IMR-90 (cell line): ENCODE measurements around the gene GOLGA3. TPM values are rescaled to one million over a fixed set of nuclear protein-coding genes. Genes with fewer than 3 reads are reported as not detected.

Source experiments
- ATAC-seq: fragments of 200-7000 bp; cut with Tn5 transposase; 2 replicates; pipeline ENCODE4 v1.9.1; 2020; ENCODE audit warnings: low read depth, mild to moderate bottlenecking, moderate library complexity
- BruUV-seq: library from RNA; stranded (reverse); fragments of 400-500 nt; replicated peaks from 2 replicates; lab custom pipeline; 2021; lab: Mats Ljungman, UMichigan
- CTCF ChIA-PET: fragments of 300-600 bp; formaldehyde crosslinking; extraction: SDS; loops from one replicate; lab custom pipeline; 2021; ENCODE audit warnings: antibody characterized with exemption; lab: Yijun Ruan, JAX
- POLR2A ChIA-PET: fragments of 300-600 bp; sonication (Branson Sonifier 250); formaldehyde crosslinking; loops from one replicate; lab custom pipeline; 2022; ENCODE audit warnings: antibody characterized with exemption; ENCODE audit not compliant: unreplicated experiment; lab: Charles Lee
- DNase-seq: peaks from one replicate; pipeline ENCODE4 v3.0.0; 2013
- H2AFZ ChIP-seq: replicated peaks from 2 replicates; pipeline ENCODE3; 2013; ENCODE audit warnings: low read length, mild to moderate bottlenecking; ENCODE audit not compliant: poor library complexity
- H2AK5ac ChIP-seq: 2 replicates; pipeline ENCODE4 v1.6.1; 2013; ENCODE audit warnings: low read depth, low read length, inconsistent platforms
- H2AK9ac ChIP-seq: replicated peaks from 2 replicates; pipeline ENCODE3; 2013; ENCODE audit warnings: mild to moderate bottlenecking, low read depth, low read length, moderate library complexity; ENCODE audit not compliant: poor library complexity
- H2BK120ac ChIP-seq: 2 replicates; pipeline ENCODE4 v1.6.1; 2013; ENCODE audit warnings: low read depth, low read length, inconsistent platforms
- H2BK15ac ChIP-seq: 3 replicates; pipeline ENCODE4 v1.6.1; 2013; ENCODE audit warnings: low read depth, low read length, inconsistent platforms
- H2BK20ac ChIP-seq: 2 replicates; pipeline ENCODE4 v1.6.1; 2013; ENCODE audit warnings: low read depth, mild to moderate bottlenecking, inconsistent platforms, low read length, moderate library complexity
- H2BK5ac ChIP-seq: 2 replicates; pipeline ENCODE4 v1.6.1; 2013; ENCODE audit warnings: mild to moderate bottlenecking, low read depth, low read length, inconsistent platforms; ENCODE audit not compliant: poor library complexity, severe bottlenecking
- H3K14ac ChIP-seq: replicated peaks from 2 replicates; pipeline ENCODE4 v1.6.1; 2013; ENCODE audit warnings: low read depth, low read length, inconsistent platforms
- H3K18ac ChIP-seq: 2 replicates; pipeline ENCODE4 v1.6.1; 2013; ENCODE audit warnings: low read depth, low read length, control low read depth
- H3K23ac ChIP-seq: 2 replicates; pipeline ENCODE4 v1.6.1; 2013; ENCODE audit warnings: low read depth, low read length, inconsistent platforms
- H3K27ac ChIP-seq: 2 replicates; pipeline ENCODE4 v1.5.1; 2013; ENCODE audit warnings: mild to moderate bottlenecking, control low read depth, low read length; ENCODE audit not compliant: insufficient read depth
- H3K27me3 ChIP-seq: 2 replicates; pipeline ENCODE4 v1.6.1; 2013; ENCODE audit warnings: low read length; ENCODE audit not compliant: control insufficient read depth, insufficient read depth
- H3K36me3 ChIP-seq: 2 replicates; pipeline ENCODE4 v1.6.1; 2013; ENCODE audit warnings: low read length, mixed read lengths; ENCODE audit not compliant: control insufficient read depth, insufficient read depth
- H3K4ac ChIP-seq: 2 replicates; pipeline ENCODE4 v1.6.1; 2013; ENCODE audit warnings: low read depth, low read length, inconsistent platforms
- H3K4me1 ChIP-seq: 2 replicates; pipeline ENCODE4 v1.6.1; 2013; ENCODE audit warnings: low read length, mixed read lengths; ENCODE audit not compliant: control insufficient read depth, insufficient read depth
- H3K4me2 ChIP-seq: 2 replicates; pipeline ENCODE4 v1.6.1; 2013; ENCODE audit warnings: low read depth, mild to moderate bottlenecking, control low read depth, low read length, moderate library complexity
- H3K4me3 ChIP-seq: 2 replicates; pipeline ENCODE4 v1.5.1; 2013; ENCODE audit warnings: low read depth, mild to moderate bottlenecking, control low read depth, low read length, moderate library complexity; ENCODE audit not compliant: insufficient read depth
- H3K56ac ChIP-seq: 2 replicates; pipeline ENCODE4 v1.6.1; 2013; ENCODE audit warnings: low read length, inconsistent platforms; ENCODE audit not compliant: insufficient read depth; ENCODE audit errors: extremely low read depth
- H3K79me1 ChIP-seq, 2 experiments: 2 replicates each; pipeline ENCODE4 v1.6.1; 2013; ENCODE audit warnings: low read length in 2 of 2, inconsistent platforms in 1 of 2, low read depth in 1 of 2
- H3K9ac ChIP-seq: 2 replicates; pipeline ENCODE4 v1.6.1; 2013; ENCODE audit warnings: low read depth, low read length, control low read depth
- H3K9me1 ChIP-seq: 2 replicates; pipeline ENCODE4 v1.6.1; 2013; ENCODE audit warnings: low read length, inconsistent platforms; ENCODE audit not compliant: insufficient read depth
- H3K9me3 ChIP-seq: 2 replicates; pipeline ENCODE4 v1.6.1; 2013; ENCODE audit warnings: low read length; ENCODE audit not compliant: control insufficient read depth, insufficient read depth
- H4K20me1 ChIP-seq: 2 replicates; pipeline ENCODE4 v1.6.1; 2013; ENCODE audit warnings: low read length, inconsistent platforms; ENCODE audit not compliant: insufficient read depth
- H4K5ac ChIP-seq: 2 replicates; pipeline ENCODE4 v1.6.1; 2013; ENCODE audit warnings: mild to moderate bottlenecking, low read depth, low read length, control low read depth
- H4K8ac ChIP-seq, 2 experiments: 2 replicates each; pipeline ENCODE4 v1.6.1; 2013; ENCODE audit warnings: low read depth in 2 of 2, low read length in 2 of 2, control low read depth in 1 of 2, inconsistent platforms in 1 of 2
- H4K91ac ChIP-seq: 2 replicates; pipeline ENCODE4 v1.6.1; 2013; ENCODE audit warnings: low read depth, low read length, inconsistent platforms; ENCODE audit not compliant: insufficient read depth
- CEBPB ChIP-seq: IDR thresholded peaks from 2 replicates; pipeline ENCODE4 v1.6.1; 2012; ENCODE audit warnings: low read depth, low read length, improper control_type of control experiment
- MAZ ChIP-seq: IDR thresholded peaks from 2 replicates; pipeline ENCODE4 v1.6.1; 2012; ENCODE audit warnings: low read depth, mild to moderate bottlenecking, low read length, improper control_type of control experiment, moderate library complexity, borderline replicate concordance
- POLR2A ChIP-seq: IDR thresholded peaks from 2 replicates; pipeline ENCODE4 v1.6.1; 2012; ENCODE audit warnings: mild to moderate bottlenecking, low read depth, low read length
- RAD21 ChIP-seq: IDR thresholded peaks from 2 replicates; pipeline ENCODE4 v1.6.1; 2012; ENCODE audit warnings: low read length, improper control_type of control experiment
- RFX5 ChIP-seq: IDR thresholded peaks from 2 replicates; pipeline ENCODE4 v1.8.0; 2012; ENCODE audit warnings: low read depth, mild to moderate bottlenecking, low read length, moderate library complexity
- SMC3 ChIP-seq: fragments of 150-350 bp; IDR thresholded peaks from 2 replicates; pipeline ENCODE4 v1.6.1; 2016; ENCODE audit warnings: low read depth, mild to moderate bottlenecking, antibody characterized with exemption, low read length, moderate library complexity
- WGBS, 2 experiments: methylation state at CpG; one replicate each; pipeline versions ENCODE4 v1.1.5 to v1.1.7; 2013; ENCODE audit warnings: missing lambda C conversion rate in 2 of 2; ENCODE audit not compliant: insufficient read length in 1 of 2; ENCODE audit errors: extremely low coverage in 2 of 2; 5-methylcytosine and 5-hydroxymethylcytosine counted together
- dilution Hi-C: fragments of 300-500 bp; cut with HindIII; formaldehyde crosslinking; loops from one replicate; pipeline ENCODE4 v1.14.3; 2018; ENCODE audit warnings: low sequenced_read_pairs; ENCODE audit not compliant: unreplicated experiment
- in situ Hi-C: fragments of 300-500 bp; cut with MboI; formaldehyde crosslinking; loops from 3 replicates; pipeline ENCODE4 v1.14.3; 2019; ENCODE audit warnings: low sequenced_read_pairs, inconsistent platforms, mixed read lengths
- intact Hi-C: fragments of 100-400 bp; cut with micrococcal nuclease; formaldehyde crosslinking; loops from 2 replicates; pipeline ENCODE4 v1.10.0; 2022
- polyA plus RNA-seq, 3 experiments: library from polyadenylated mRNA; depleted of rRNA; stranded (reverse); fragments of >200 nt; gene quantifications; 2 replicates each; pipeline ENCODE4 v1.2.3, GENCODE V29; 2012; ENCODE audit warnings: low replicate concordance in 1 of 3
- total RNA-seq: library from RNA; depleted of rRNA; stranded (reverse); fragments of >200 nt; gene quantifications from 2 replicates; pipeline ENCODE4 v1.2.3, GENCODE V29; 2012
- TF ChIP-seq, protein P1 (sequence below): fragments of 150-350 bp; IDR thresholded peaks from 2 replicates; pipeline ENCODE4 v1.6.1; 2016; ENCODE audit warnings: low read depth, mild to moderate bottlenecking, low read length, moderate library complexity, borderline replicate concordance

GOLGA3 gene
- total and polyA plus RNA-seq, 2 of the 4 experiments (the other 2 are of a cell fraction) = 39.6 to 99.8 TPM

DNA sequence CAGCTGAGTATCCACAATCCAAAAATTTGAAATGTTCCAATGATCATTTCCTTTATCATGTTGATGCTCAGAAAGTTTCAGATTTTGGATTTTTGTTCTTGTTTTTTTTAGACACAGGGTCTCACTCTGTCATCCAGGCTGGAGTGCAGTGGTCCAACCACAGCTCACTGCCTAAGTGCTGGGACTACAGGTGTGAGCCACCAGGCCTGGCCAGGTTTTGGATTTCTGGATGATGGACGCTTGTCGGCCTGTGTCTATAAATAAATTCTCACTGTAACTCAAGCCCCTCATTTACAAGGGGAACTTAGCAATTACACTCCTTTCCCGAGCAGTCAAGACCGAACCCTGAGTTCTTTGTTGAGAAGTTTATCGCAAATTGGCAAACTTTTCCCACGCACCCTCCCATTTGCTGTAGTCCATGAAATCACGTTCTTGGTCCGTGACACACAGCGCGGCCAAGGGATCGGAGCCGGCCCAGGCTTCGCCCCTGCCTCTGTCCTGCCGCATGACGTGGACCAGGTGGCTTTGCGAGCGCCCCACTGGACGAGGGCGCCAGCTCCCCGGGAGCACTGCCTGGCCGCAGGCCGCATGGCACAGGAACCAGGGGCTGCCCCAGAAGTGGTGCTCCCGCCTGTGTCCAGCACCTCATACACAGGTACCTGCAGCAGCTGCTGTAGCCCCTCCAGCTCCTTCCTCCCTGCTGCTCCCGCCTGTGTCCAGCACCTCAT, 53.0 kb downstream of the GOLGA3 start (continued):
- TF ChIP-seq POLR2A = no peak

DNA sequence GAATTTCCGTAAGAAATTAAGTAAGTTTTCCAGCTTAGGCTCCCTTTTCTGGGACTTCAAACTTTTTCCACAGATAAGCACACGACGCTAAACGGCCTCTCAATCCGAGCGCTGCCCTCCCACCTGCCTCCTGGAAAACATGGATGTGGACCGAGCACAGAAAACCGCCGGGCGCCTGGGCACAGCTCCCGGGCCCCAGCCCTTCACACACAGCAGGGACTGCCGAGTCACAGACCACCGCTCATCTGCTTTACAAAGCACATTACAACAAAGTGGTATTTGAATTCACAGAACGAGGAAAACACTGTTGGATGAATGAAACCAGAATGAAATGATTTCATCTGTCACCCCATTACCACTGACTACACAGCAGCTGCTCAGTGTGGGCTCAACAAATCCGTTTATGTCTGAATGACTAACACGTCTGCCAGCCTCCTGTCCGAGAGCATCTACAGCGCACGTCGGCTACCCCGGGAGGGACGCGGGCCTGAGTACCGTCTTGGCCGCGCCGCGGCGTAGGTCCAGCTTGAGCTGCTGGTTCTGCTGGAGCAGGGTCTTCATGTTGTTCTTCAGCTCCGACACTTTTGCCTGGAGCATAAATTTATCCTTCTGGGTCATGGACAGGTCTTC, 53.9 kb downstream of the GOLGA3 start:
- intact Hi-C loops = no loop called here
- H2BK120ac ChIP-seq = no peak overlapping the region
- H3K4ac ChIP-seq = no peak overlapping the region
- no peak overlapping the region for H3K9ac ChIP-seq
- no peak overlapping the region for H3K18ac ChIP-seq
- no TSS peak for BruUV-seq
- no peak for ATAC-seq
- H2AK9ac ChIP-seq = no peak overlapping the region
- no peak overlapping the region for H4K91ac ChIP-seq
- in situ Hi-C loops = no loop called here
- no peak overlapping the region for H3K4me3 ChIP-seq
- no peaks in the 10 kb centered on the region for H3K9me3 ChIP-seq
- no peak overlapping the region for H2AFZ ChIP-seq
- dilution Hi-C loops = no loop called here
- H4K8ac ChIP-seq = no peak overlapping the region
- no peak overlapping the region for H2AK5ac ChIP-seq
- no peaks in the 10 kb centered on the region for H3K27me3 ChIP-seq
- H2BK15ac ChIP-seq = no peak overlapping the region
- peaks cover 13% of the 10 kb centered on the region for H4K20me1 ChIP-seq
- WGBS, 2 experiments = 89% methylated on average over 13 of the region's 30 CpGs; no CpG with 5 or more reads in 1 of the 2 experiments
- 0 out of 2 replicates have a peak, but pooled peaks cover 2% of the 10 kb centered on the region for H3K9me1 ChIP-seq
- H2BK5ac ChIP-seq = no peak overlapping the region
- no peak overlapping the region for H3K14ac ChIP-seq
- TF ChIP-seq MAZ (no peak), RAD21 (no peak), CEBPB (no peak), SMC3 (no peak), RFX5 (no peak)
- TF ChIP-seq, protein P1, sequence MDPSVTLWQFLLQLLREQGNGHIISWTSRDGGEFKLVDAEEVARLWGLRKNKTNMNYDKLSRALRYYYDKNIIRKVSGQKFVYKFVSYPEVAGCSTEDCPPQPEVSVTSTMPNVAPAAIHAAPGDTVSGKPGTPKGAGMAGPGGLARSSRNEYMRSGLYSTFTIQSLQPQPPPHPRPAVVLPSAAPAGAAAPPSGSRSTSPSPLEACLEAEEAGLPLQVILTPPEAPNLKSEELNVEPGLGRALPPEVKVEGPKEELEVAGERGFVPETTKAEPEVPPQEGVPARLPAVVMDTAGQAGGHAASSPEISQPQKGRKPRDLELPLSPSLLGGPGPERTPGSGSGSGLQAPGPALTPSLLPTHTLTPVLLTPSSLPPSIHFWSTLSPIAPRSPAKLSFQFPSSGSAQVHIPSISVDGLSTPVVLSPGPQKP = no peak
- no peaks in the 10 kb centered on the region for H3K4me1 ChIP-seq
- no peak for DNase-seq
- CTCF ChIA-PET = interaction anchor here (0.5 kb wide), 1 partner anchor 31 kb away, joined by 6 read pairs; no protein-coding TSS in a partner anchor
- H3K23ac ChIP-seq = no peak overlapping the region
- no peak overlapping the region for H3K56ac ChIP-seq
- peaks cover 14 to 18% of the 10 kb centered on the region in 2 experiments; a peak in 2 of 4 replicates for H3K79me1 ChIP-seq
- no peak overlapping the region for H3K4me2 ChIP-seq
- no peak overlapping the region for H3K27ac ChIP-seq
- H4K5ac ChIP-seq = no peak overlapping the region
- H3K36me3 ChIP-seq = peaks cover 72% of the 10 kb centered on the region
- no peak overlapping the region for H2BK20ac ChIP-seq
- POLR2A ChIA-PET = no interaction called here
